ENCODE data around the gene SMIM26. TPM values are rescaled to one million over a fixed set of nuclear protein-coding genes. Genes with fewer than 3 reads are reported as not detected.

The SMIM26 gene
- total and polyA plus RNA-seq, 2 of the 13 experiments (the other 11 are each of a cell fraction or from before 2014, with no cell fraction given) = 214 to 249 TPM

DNA sequence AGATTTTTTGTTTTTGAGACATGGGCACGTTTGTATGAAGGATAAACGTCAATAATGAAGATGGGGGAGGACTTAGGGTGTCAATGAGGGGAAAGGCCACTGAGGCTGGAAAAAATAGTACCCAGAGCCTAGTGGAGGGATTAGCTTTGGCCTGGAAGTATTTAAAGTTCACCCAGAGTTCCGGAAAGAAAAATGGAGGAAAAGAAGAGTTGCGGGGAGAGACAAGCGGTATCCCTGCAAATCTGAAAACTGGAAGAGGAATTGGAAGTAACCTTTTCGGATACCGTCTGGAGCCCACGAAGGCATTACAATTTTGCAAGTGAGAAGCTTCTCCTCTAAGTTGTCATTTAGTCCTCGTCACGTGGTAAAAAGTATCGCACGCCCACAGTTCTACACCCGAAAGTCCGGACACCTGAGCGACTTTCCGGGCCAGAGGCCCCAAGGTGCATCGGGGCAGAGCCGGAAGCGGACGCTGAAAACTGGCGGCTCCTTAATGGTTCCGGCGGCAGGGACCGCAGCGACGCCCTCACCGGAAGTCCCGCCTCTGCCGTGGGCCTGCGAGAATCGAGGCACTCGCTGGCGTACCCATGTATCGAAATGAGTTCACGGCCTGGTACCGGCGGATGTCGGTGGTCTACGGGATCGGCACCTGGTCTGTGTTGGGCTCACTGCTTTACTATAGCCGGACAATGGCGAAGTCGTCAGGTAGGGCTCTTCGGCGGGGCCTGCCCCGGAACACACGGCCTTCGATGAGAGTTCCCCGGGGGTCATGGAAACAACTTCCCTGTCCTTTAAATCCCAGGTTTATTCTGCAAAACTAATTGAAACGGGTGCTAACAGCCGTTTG lies at the start of gene SMIM26 (continued):
- TF ChIP-seq, protein P1, sequence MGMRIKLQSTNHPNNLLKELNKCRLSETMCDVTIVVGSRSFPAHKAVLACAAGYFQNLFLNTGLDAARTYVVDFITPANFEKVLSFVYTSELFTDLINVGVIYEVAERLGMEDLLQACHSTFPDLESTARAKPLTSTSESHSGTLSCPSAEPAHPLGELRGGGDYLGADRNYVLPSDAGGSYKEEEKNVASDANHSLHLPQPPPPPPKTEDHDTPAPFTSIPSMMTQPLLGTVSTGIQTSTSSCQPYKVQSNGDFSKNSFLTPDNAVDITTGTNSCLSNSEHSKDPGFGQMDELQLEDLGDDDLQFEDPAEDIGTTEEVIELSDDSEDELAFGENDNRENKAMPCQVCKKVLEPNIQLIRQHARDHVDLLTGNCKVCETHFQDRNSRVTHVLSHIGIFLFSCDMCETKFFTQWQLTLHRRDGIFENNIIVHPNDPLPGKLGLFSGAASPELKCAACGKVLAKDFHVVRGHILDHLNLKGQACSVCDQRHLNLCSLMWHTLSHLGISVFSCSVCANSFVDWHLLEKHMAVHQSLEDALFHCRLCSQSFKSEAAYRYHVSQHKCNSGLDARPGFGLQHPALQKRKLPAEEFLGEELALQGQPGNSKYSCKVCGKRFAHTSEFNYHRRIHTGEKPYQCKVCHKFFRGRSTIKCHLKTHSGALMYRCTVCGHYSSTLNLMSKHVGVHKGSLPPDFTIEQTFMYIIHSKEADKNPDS (CRISPR knock-in tag; IDR thresholded peaks at IDR 0.05) = peak; percentile 90; the same call in 1 of the 2 replicates
- TF ChIP-seq, protein P2, sequence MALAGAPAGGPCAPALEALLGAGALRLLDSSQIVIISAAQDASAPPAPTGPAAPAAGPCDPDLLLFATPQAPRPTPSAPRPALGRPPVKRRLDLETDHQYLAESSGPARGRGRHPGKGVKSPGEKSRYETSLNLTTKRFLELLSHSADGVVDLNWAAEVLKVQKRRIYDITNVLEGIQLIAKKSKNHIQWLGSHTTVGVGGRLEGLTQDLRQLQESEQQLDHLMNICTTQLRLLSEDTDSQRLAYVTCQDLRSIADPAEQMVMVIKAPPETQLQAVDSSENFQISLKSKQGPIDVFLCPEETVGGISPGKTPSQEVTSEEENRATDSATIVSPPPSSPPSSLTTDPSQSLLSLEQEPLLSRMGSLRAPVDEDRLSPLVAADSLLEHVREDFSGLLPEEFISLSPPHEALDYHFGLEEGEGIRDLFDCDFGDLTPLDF (CRISPR knock-in tag; IDR thresholded peaks at IDR 0.05) = peak; percentile 91
- TF ChIP-seq, protein P3, sequence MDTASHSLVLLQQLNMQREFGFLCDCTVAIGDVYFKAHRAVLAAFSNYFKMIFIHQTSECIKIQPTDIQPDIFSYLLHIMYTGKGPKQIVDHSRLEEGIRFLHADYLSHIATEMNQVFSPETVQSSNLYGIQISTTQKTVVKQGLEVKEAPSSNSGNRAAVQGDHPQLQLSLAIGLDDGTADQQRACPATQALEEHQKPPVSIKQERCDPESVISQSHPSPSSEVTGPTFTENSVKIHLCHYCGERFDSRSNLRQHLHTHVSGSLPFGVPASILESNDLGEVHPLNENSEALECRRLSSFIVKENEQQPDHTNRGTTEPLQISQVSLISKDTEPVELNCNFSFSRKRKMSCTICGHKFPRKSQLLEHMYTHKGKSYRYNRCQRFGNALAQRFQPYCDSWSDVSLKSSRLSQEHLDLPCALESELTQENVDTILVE (CRISPR knock-in tag; IDR thresholded peaks at IDR 0.05) = peak; percentile 85
- TF ChIP-seq ZNF792 (CRISPR knock-in tag; IDR thresholded peaks at IDR 0.05) (peak; percentile 90), ZNF816 (CRISPR knock-in tag; IDR thresholded peaks at IDR 0.05; ENCODE audit: borderline replicate concordance) (peak; percentile 87), KDM1A (CRISPR knock-in tag; IDR thresholded peaks at IDR 0.05) (peak; percentile 64; the same call in 1 of the 2 replicates), ZNF160 (CRISPR knock-in tag; IDR thresholded peaks at IDR 0.05) (peak; percentile 87; the same call in 1 of the 2 replicates), ZNF615 (CRISPR knock-in tag; IDR thresholded peaks at IDR 0.05; ENCODE audit: borderline replicate concordance) (0 out of 2 replicates have a peak, but pooled peaks have one; percentile 53), NFYB (CRISPR knock-in tag; IDR thresholded peaks at IDR 0.05) (peak; percentile 80)
- TF ChIP-seq, protein P4, sequence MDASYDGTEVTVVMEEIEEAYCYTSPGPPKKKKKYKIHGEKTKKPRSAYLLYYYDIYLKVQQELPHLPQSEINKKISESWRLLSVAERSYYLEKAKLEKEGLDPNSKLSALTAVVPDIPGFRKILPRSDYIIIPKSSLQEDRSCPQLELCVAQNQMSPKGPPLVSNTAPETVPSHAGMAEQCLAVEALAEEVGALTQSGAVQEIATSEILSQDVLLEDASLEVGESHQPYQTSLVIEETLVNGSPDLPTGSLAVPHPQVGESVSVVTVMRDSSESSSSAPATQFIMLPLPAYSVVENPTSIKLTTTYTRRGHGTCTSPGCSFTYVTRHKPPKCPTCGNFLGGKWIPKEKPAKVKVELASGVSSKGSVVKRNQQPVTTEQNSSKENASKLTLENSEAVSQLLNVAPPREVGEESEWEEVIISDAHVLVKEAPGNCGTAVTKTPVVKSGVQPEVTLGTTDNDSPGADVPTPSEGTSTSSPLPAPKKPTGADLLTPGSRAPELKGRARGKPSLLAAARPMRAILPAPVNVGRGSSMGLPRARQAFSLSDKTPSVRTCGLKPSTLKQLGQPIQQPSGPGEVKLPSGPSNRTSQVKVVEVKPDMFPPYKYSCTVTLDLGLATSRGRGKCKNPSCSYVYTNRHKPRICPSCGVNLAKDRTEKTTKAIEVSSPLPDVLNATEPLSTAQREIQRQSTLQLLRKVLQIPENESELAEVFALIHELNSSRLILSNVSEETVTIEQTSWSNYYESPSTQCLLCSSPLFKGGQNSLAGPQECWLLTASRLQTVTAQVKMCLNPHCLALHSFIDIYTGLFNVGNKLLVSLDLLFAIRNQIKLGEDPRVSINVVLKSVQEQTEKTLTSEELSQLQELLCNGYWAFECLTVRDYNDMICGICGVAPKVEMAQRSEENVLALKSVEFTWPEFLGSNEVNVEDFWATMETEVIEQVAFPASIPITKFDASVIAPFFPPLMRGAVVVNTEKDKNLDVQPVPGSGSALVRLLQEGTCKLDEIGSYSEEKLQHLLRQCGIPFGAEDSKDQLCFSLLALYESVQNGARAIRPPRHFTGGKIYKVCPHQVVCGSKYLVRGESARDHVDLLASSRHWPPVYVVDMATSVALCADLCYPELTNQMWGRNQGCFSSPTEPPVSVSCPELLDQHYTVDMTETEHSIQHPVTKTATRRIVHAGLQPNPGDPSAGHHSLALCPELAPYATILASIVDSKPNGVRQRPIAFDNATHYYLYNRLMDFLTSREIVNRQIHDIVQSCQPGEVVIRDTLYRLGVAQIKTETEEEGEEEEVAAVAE (CRISPR knock-in tag; IDR thresholded peaks at IDR 0.05; ENCODE audit: borderline replicate concordance) = peak; percentile 95; the same call in 1 of the 2 replicates
- TF ChIP-seq, protein P5, sequence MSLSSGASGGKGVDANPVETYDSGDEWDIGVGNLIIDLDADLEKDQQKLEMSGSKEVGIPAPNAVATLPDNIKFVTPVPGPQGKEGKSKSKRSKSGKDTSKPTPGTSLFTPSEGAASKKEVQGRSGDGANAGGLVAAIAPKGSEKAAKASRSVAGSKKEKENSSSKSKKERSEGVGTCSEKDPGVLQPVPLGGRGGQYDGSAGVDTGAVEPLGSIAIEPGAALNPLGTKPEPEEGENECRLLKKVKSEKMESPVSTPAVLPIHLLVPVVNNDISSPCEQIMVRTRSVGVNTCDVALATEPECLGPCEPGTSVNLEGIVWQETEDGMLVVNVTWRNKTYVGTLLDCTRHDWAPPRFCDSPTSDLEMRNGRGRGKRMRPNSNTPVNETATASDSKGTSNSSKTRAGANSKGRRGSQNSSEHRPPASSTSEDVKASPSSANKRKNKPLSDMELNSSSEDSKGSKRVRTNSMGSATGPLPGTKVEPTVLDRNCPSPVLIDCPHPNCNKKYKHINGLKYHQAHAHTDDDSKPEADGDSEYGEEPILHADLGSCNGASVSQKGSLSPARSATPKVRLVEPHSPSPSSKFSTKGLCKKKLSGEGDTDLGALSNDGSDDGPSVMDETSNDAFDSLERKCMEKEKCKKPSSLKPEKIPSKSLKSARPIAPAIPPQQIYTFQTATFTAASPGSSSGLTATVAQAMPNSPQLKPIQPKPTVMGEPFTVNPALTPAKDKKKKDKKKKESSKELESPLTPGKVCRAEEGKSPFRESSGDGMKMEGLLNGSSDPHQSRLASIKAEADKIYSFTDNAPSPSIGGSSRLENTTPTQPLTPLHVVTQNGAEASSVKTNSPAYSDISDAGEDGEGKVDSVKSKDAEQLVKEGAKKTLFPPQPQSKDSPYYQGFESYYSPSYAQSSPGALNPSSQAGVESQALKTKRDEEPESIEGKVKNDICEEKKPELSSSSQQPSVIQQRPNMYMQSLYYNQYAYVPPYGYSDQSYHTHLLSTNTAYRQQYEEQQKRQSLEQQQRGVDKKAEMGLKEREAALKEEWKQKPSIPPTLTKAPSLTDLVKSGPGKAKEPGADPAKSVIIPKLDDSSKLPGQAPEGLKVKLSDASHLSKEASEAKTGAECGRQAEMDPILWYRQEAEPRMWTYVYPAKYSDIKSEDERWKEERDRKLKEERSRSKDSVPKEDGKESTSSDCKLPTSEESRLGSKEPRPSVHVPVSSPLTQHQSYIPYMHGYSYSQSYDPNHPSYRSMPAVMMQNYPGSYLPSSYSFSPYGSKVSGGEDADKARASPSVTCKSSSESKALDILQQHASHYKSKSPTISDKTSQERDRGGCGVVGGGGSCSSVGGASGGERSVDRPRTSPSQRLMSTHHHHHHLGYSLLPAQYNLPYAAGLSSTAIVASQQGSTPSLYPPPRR (CRISPR knock-in tag; IDR thresholded peaks at IDR 0.05; ENCODE audit: borderline replicate concordance) = peak; percentile 85
- TF ChIP-seq, protein P6, sequence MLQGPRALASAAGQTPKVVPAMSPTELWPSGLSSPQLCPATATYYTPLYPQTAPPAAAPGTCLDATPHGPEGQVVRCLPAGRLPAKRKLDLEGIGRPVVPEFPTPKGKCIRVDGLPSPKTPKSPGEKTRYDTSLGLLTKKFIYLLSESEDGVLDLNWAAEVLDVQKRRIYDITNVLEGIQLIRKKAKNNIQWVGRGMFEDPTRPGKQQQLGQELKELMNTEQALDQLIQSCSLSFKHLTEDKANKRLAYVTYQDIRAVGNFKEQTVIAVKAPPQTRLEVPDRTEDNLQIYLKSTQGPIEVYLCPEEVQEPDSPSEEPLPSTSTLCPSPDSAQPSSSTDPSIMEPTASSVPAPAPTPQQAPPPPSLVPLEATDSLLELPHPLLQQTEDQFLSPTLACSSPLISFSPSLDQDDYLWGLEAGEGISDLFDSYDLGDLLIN (CRISPR knock-in tag; IDR thresholded peaks at IDR 0.05; ENCODE audit: borderline replicate concordance) = peak; percentile 69; the same call in 1 of the 2 replicates

All from HepG2 (cell line).